Adrenal gland (tissue), 5 donors: ENCODE data around the gene INTS6L.

Source experiments
- POLR2A ChIP-seq, 2 donors: fragments of 450-650 bp; IDR thresholded peaks; one replicate each; pipeline ENCODE4 v1.6.1; 2017; ENCODE audit warnings: antibody characterized with exemption in 2 of 2, mild to moderate bottlenecking in 2 of 2, moderate library complexity in 1 of 2
- TF ChIP-seq, protein P1 (sequence below), 6 experiments: fragments of 450-650 bp in 4 of 6; fragments of 200-600 bp in 2 of 6; sonication (generic) in 1 of 6; IDR thresholded peaks; 1 replicate in 5 of 6; 2 replicates in 1 of 6; pipeline versions ENCODE4 v1.5.1 to v1.8.0; 2016 to 2021; ENCODE audit warnings: antibody characterized with exemption in 6 of 6, mild to moderate bottlenecking in 2 of 6, moderate library complexity in 1 of 6
- donor health status: DM: no; HTN: no; CAD: no.

DNA sequence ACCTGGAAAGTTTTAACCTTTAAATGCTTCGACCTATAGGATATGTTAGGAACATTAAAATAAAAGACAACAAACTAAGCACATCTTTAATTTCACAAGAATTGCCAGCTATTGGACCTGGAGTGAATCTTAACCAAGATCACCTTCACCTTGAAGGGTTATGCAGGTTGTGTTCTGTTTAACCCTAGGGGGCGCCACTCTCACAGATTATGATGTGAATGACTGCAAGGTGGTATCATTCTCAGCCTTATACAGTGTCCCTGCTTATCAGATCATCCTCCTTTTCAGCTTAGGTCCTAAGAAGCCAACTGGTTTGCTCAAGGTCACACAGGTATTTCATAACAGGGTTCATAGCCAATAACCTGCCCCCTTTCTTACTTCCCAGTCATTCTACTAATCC is 23.5 kb downstream of the INTS6L start:
- TF ChIP-seq, protein P1, sequence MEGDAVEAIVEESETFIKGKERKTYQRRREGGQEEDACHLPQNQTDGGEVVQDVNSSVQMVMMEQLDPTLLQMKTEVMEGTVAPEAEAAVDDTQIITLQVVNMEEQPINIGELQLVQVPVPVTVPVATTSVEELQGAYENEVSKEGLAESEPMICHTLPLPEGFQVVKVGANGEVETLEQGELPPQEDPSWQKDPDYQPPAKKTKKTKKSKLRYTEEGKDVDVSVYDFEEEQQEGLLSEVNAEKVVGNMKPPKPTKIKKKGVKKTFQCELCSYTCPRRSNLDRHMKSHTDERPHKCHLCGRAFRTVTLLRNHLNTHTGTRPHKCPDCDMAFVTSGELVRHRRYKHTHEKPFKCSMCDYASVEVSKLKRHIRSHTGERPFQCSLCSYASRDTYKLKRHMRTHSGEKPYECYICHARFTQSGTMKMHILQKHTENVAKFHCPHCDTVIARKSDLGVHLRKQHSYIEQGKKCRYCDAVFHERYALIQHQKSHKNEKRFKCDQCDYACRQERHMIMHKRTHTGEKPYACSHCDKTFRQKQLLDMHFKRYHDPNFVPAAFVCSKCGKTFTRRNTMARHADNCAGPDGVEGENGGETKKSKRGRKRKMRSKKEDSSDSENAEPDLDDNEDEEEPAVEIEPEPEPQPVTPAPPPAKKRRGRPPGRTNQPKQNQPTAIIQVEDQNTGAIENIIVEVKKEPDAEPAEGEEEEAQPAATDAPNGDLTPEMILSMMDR (IDR thresholded peaks at IDR 0.05) = peak in 1 of 6 experiments; percentile 15
- no peak for TF ChIP-seq POLR2A (IDR thresholded peaks at IDR 0.05)
